GM21423 (cell line): ENCODE results near the gene CCNK.

Experiments
- ATAC-seq: cut with Tn5 transposase; IDR thresholded peaks from one replicate; pipeline ENCODE4 v1.9.1; 2021; ENCODE audit warnings: mild to moderate bottlenecking, moderate library complexity; ENCODE audit not compliant: unreplicated experiment

CCNK gene

GRCh38 chr14:99518441-99519346 is 37.5 kb downstream of the CCNK start:
- peak; percentile 67 for ATAC-seq

DNA sequence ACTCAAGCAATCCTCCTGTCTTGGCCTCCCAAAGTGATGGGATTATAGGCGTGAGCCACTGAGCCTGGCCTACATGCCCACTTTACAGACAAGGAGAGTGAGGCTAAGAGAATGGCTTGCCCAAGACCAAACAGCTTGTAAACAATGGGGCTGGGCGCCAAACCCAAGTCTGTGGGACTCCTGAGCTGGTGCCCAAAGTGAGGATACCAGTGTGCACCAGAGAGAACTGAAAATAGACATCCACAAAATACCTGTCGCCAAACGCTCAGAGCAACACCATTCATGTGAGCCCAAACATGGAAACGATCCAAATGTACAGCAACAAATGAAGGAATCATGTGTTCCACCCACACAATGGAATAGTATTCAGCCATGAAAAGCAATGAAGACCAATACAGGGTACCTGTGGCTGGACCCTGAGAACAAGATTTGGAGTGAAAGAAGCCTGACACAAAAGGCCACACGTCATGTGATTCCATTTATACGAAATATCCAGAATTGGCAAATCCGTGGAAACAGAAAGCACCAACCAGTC is 38.2 kb downstream of the CCNK start:
- ATAC-seq, result no peak

GRCh38 chr14:99519931-99520421 is 38.8 kb downstream of the CCNK start:
- no peak for ATAC-seq

GRCh38 chr14:99520571-99521081 is 39.4 kb downstream of the CCNK start:
- no peak for ATAC-seq

- ATAC-seq, result no peak
Measured at GRCh38 chr14:99521176-99522024, 40.2 kb downstream of the CCNK start.

GRCh38 chr14:99522025-99522401 is 40.8 kb downstream of the CCNK start:
- no peak for ATAC-seq

DNA sequence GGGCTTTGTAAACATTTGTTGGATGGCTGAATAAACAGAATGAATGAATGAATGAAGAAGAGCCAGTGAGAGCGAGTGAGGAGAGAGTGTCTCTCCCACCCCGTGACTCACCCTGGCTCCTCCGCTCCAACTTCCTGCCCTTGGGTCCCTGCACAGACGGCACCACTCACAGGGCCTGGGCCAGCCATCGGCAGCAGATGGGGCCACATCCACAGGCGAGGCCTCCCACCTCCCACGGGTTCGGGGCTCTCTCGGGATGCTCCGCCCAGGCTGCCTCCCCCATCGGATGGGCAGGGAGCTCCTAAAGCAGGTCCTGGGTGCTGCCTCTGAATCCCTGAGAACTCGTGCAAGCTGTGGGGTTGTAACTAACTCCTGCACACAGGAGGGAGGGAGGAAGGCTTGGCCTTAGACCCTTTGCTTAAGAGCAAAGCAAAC is 41.3 kb downstream of the CCNK start:
- ATAC-seq, result no peak

GRCh38 chr14:99522934-99523703 is 41.9 kb downstream of the CCNK start:
- no peak for ATAC-seq

GRCh38 chr14:99523704-99524055 is 42.5 kb downstream of the CCNK start:
- ATAC-seq, result no peak

DNA sequence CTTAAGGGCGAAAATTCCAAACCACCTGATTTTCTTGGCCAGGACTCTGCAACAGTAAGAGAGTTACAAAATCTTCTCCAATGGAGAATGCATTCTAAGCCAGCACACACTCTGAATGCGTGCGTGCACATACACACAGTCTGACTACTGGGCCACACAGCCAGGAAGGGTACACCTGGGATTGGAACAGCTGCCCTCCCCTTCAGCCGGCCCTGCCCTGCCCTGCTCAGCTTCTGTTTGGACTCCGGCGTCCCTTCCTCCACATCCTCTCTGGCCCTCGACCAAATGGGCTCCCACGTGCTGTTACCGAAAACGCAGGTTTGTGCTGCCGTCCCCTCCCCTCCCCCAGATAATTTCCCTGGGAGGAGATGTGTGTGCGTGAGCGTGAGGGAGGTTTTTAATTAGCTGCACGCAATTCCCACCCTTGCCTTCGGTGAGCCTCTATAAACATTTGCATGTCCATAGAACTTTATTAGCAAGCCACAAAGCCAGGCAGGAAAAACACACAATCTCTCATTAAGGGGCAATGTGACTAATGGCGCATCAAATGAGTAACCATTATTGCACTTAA is 43.0 kb downstream of the CCNK start:
- no peak for ATAC-seq

- no peak for ATAC-seq
Measured at GRCh38 chr14:99524804-99525698, 43.8 kb downstream of the CCNK start.

- no peak for ATAC-seq
Measured at GRCh38 chr14:99525699-99526080, 44.5 kb downstream of the CCNK start.

DNA sequence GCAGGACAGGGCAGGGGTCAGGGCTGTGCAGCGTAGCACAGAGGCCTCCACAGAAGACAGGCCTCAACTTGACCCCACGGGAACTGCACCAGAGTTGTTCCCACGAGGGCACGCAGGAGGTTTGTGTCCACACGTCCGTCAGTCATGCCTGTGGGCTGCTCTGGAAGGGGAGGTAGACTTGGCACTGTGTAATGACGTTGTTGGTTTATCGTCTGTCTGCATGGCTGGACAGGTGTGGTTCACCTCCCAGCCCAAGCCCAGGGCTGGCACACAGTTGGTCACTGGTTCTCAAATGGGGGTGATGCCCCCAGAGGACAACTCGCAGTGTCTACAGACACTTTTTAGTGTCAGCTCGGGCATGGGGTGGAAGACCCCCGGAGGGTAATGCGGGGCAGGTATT is 45.8 kb downstream of the CCNK start:
- ATAC-seq, result no peak

DNA sequence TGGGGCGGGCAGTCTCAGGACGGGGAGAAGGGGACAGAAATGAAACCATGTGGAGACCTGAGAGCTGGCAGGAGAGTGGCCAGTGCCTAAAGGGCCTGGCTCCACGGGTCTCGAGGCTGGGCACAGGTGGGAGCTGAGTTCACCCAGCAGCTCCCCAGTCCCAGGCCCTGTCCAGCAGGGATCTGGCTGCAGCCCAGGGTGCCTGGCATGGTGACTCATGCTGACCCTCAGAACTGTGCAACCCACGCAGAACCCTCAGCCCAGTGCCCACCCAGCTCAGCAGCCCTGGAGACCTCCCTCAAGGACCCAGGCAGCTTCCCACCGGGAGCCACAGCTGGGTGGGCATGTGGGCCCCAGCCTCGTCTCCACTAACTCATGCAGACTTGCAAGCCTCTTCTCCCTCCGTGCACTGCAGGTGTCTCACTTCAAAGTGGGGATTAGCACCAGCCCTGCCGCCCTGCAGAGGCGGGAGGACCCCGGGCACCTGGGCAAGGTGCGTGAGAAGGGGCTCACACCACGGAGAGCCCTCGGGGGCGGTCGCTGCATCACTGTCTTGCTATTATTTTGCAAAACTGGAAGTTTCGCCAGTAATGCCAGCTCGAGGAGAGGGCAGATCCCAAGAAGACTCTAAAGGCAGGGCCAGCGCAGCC is 46.3 kb downstream of the CCNK start:
- ATAC-seq, result no peak

DNA sequence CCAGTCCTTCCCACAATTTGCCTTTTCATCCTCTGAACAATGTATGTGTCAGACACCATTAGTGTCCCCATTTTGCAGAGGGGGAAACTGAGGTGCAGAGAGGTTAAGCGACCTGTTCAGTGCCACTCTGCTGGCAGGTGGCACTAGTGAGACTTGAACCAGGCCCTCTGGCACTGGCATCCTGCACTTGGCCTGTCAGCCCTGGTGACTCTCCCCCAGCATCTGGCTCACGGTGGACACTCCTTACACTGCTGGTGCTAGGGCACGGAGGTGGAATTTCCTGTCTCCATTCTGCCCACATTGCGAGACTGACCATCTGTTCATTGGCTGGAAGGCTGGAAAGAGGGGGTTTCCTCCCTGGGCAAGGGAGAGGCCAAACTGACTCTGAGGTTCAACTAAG is 48.7 kb downstream of the CCNK start:
- ATAC-seq, result no peak

DNA sequence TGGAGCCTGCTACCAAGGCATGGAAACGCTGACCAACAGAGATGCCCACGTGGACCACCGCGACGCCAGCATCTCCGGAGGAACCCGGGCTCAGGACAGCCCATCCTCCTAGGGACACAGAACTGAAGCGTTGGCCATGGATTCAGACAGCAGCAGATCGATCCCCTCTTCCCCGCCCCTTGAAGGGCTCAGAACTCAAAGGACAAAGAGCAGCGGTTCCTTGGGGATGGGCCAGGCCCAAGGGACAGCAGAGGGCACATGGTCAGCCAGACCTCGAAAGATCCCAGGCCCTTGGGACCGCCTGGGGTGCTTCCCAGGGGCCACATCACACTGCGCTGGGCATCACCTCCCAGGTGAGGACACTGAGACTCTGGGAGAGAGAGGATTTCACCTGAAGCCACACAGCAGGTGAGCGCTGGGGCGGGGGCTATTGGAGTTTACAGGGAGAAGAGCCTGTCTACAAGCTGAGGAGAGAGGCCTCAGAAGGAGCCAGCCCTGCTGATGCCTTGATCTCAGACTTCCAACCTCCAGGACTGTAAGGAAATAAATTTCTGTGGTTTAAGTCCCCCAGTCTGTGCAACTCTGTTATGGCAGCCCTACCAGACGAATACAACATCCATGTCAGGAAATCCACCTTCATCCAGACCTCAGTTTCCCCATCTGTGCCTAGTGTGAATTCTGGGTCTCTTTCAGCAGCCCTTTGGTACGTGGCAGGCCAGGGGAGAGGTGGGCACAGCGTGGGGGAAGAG is 49.4 kb downstream of the CCNK start:
- no peak for ATAC-seq

DNA sequence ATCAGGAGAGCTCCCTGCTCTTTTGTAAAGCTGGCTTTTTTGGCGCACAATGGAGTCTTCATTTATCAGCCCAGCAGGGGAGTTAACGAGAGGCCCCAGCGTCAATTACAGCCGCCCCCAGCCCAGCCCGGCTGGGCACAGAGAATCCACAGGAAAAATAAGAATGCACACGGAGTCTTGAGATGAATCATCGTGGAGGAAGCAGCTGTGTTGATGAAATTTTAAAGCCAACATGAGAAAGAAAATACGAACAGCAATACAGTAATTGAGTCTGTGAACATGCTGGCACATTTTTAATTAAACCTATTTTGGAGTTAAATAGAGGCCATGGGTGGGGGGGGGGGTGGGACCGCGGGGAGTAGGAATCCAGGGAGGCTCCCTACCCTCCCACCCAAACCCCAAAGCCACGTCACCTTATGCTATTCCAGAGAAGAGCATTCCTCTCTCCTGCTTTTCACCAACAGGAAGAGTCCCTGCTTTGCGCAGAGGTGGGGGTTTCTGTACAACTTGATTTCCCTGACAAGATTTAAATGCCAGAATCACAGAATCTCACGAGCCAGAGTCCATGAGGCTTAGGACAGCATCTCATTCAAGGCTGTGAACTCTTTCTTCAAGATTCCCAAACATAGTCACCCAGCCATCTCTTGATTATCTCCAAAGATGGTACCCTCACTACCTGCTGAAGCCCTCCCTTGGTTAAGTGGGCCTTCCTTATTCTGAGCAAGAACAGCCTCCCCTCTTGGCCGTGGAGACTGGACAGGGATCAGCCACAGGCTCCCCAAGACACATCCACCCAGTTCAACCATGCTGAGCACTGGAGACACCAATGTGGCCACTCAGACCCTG is 50.3 kb downstream of the CCNK start:
- no peak for ATAC-seq
